GM21723 (cell line): ENCODE data around the gene WWP2.
"Not testable (repeated sequence)": the region's sequence is repeated elsewhere in the genome, so short reads cannot be mapped to it uniquely, and the experiment has no call there.

Experiments used
- ATAC-seq: cut with Tn5 transposase; IDR thresholded peaks from one replicate; pipeline ENCODE4 v1.9.1; 2021; ENCODE audit warnings: mild to moderate bottlenecking, moderate library complexity; ENCODE audit not compliant: unreplicated experiment

Gene WWP2

DNA sequence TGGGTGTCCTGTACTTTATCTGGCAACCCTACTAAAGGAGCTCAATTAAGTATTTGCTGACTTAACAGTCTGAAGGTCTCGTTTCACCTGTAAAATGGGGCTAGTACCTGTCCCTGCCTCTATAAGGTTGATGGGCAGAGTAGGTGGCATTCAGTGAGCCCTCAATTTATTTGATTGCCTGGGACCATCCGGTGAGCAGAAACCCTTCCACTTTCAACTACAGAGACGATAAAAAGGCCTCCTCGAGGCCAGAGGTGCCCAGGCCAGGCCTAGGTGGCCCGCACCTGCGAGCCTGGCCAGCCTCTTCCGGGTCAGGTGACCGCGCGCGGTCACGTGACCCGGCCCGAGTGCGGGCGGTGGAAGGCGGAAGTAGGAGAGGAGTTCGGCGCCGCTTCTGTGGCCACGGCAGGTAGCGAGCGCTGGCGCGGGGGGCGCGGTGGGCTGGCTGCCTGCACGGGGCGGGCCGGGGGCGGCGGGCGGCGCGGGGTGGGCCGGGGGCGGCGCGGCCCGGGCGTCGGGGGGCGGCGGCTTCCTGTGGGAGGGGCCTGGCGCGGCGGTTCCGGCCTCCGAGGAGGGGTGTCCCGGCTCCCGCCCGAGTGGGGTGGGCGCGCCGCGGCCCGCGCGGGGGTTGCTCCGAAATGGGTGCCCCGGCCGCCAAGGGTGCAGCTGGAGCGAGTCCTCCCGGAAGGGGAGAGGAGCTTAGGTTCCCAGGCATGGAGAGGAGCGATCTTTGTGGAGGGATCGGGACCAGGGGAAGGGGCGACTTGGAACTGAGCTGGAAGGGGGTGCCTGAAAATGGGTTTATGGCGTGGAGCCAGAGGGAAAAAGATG lies at the start of gene WWP2:
TSS of gene WWP2 (plus strand) at position 350 of the 831 bp plus-strand sequence. CDS start 24,679 bp downstream, outside the sequence.
- ATAC-seq: peak; percentile 71

DNA sequence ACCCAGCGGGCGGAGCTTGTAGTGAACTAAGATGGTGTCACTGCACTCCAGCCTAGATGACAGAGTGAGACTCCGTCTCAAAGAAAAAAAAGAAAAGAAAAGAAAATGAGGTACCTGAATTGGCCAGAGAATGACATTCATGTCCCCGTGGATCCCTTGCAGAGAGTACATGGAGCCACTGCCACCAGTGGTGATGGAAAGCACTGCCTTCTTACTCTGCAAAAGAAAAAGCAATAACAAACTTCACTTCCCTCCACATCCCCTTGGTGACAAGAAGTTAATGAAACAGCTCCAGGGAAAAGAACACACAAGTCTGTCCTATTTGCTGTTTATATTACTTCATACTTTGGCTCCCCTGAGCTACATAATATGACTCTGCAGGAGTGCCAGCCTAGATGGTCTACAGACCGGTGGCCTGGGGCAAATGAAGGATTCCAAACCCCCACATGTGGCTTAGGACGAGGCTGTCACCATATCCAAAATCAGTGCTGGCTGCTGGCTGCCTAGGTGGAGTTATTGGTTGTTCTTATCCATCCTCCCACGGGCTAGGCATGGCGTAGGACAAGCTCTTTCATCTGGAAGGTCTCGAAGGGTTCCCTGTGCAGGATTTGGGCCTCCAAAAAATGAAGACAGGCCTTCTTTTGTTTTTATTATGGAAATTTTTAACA lies 49.1 kb upstream of the WWP2 start:
- ATAC-seq: no peak

DNA sequence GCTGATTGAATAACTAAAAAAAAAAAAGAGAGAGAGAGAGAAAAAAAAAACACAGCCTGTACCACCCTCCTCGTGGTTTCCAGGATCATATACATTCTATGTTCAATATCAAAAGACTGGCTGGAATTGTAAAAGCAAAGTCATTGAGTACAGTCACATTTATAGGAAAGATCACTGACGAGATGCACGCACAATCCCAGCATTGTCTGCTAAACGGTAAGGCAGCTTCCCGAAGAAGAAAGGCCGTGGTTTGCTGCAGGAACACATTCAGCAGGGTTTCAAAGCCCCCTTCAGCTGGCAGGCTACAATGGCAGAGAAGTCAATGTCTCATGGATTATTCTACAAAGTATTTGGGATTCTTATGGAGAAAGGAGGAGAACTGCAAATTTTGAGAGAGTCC lies 45.1 kb upstream of the WWP2 start:
- ATAC-seq: no peak

DNA sequence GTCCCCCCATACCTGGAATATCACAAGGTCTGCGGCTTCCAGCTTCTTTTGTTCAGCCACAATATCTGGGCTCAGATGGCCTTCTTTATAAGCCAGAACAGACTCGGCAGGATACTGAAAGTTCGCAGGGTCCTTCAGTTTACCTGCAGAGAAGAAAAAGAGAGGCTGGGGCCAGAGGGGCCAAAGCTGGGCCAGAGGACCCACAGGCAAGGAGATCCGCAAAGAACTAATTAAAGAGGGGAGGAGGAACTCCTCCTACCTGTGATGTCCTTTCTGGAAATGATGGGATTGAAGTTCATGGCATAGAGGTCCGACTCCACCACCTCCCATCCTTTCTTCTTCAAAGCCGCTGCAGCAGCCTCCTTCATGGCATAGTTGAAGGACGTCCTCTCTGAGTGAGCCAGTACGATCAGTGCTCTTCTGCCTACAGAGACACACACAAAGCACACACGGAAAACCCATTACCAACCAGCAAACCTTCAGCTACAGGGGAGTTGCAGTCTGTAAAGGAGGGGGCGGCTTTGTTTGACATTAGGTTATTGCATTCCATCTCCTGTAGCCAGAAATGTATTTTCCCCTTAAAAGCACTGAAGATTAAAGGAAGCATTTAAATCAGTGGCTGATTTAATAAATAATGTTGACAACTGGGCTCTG lies 43.9 kb upstream of the WWP2 start:
- ATAC-seq: no peak

DNA sequence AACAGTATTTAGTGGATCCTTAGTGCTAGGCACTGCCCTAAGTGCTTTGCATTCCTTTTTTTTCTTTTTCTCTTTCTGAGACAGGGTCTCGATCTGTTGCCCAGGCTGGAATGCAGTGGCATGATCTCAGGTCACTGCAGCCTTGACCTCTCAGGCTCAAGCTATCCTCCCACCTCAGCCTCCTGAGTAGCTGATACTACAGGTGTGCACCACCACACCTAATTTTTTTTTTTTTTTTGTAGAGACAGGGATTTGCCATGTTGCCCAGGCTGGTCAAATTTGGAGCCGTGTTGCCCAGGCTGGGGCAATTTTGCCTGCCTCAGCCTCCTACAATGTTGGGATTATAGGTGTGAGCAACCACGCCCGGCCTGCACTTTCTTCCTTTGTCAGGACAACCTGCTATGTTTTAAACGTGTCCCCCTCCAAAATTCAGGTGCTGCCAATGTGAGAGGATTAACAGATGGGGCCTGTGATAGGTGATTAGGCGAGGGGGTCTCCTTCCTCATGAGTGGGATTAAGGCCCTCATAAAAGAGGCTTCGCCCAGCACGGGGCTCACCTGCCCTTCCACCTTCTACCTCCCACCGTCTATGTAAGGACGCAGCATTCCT lies 41.2 kb upstream of the WWP2 start:
- no peak for ATAC-seq

DNA sequence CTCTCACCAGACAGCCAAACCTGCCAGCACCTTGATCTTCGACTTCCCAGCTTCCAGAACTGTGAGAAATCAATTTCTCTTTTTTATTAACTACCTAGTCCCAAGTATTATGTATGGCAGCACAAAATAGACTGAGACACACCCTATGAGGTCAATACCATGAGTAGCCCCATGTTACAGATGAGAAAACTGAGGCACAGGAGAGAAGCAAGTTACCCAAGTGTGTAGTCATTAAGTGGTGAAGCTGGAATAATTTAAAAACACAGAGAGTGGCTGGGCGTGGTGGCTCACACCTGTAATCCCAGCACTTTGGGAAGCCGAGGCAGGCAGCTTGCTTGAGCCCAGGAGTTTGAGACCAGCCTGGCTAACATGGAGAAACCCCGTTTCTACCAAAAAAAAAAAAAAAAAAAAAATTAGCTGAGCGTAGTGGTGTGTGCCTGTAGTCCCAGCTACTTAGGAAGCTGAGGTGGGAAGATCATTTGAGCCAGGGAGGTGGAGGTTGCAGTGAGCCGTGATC lies 40.6 kb upstream of the WWP2 start:
- no peak for ATAC-seq

DNA sequence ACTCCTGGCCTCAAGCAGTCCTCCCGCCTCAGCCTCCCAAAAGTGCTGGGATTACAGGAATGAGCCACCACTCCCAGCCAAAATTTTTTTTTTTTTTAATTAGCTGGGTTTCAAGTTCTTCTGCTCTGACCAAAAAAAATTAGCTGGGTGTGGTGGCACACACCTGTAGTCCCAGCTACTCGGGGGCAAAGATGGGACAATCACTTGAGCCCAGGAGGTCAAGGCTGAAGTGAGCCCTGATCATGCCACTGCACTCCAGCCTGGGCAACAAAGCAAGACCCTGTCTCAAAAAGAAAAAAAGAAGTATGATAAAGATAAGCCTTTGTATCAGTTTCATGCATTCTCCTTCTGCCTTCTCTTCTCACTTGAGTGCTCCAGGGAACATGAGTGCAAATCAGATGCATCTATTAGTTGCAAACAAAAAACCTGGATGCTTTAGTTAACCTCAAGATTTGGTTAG lies 37.7 kb upstream of the WWP2 start:
- ATAC-seq: no peak

DNA sequence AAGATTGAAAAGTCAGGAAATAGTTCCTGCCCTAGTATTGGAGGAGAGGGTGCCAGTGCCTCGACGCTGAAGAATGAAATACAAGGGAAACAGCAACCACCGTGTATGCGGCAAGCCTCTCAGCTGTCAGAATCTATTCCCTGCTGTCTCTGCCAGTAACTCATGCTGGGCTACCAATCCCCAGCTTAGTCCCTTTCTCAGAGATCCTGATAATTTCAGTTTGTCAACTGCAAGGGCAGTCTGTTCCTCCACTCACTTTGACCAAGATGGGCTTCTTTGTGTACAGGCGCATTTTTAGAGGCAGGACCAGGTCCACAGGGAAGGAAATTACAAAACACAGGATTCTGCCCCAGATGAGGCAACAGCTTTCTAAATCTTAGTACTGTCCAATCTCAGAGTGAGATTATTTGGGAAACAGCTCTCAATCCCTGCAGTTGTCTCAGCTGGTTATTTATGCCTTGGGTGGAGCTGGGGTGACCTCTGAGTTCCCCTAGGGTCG lies 37.1 kb upstream of the WWP2 start:
- no peak for ATAC-seq

DNA sequence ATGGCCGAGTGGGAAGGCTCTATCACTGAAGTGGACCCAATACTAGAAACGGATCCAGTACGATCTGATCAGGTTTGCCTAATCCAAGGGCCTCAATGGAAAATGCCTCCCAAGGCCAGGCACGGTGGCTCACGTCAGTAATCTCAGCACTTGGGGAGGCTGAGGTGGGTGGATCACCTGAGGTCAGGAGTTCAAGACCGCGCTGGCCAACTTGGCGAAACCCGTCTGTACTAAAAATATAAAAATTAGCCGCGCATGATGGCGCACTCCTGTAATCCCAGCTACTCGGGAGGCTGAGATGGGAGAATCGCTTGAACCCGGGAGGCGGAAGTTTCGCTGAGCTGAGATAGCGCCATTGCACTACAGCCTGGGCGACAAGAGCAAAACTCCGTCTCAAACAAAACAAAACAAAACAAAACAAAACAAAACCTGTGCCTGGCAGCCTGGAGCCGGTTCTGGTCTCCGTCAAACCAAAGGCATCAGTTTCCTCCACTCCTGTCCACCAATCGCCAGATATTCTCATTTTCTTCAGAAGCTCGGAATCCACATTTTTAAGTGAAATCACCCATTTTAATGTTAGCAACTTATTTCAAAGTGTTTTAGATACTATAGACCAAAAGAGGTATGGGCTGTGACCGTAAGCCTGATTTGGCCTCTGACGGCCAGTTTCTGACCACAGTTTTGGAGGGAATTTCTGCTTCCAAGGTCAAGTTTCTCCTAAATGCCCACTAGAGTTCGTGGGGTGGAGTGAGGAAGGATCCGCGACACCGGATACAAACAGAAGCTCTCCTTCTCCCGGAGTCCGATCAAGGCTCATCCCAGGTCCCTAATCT lies 36.4 kb upstream of the WWP2 start:
- no peak for ATAC-seq

DNA sequence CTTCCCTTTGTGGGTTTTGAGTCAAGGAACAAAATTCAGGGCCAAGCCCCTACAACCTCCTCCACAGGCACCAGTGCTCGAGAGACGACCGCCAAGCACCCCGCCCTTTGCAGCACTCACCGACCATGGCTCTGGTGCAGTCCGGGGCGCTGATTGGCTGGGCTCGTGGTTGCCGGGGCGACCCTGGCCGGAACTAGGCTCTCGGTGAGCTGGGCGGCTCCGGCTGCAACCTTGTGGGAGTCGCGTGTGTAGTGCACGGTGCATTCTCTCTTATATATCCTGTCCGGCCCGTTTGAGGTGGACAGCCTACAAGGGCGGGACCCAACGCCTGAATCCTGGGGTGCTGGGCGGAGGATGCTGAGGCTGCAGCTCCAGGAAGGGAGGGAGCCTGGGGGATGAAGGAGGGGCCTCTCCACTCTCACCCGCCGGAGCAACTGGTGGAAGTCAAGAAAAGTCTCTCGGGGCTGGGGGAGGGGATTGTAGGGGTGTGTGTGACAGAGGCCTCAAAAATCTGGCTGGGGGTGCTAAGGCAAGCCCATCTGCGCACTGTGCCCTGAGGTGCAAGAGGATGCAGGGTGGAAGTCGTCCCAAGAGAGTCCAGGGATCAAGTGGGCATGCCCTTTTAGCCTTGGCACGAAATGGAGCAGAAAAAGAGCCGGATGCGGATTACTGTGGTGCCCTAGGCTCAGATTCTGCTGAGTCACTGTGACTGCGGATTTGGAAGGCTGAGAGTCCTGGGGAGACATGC lies 35.6 kb upstream of the WWP2 start, which contains the start of gene NQO1:
TSS of gene NQO1 (minus strand) at position 248 of the 748 bp plus-strand sequence. CDS start at position 127, 121 bp downstream.
- ATAC-seq: peak; percentile 99

DNA sequence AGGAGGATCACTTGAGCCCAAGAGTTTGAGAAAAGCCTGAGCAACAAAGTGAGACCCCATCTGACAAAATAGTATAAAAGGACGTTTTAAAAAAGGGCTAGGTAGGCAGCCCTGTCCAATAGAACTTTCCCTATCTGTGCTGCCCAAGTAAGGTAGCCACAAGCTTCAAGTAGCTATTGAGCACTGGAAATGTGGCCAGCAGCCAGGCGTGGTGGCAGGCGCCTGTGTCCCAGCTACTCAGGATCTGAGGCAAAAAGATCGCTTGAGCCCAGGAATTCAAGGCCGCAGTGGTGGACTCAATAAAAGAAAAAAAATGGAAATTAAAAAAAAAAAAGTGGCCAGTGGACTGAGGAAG lies 34.2 kb upstream of the WWP2 start:
- no peak for ATAC-seq

DNA sequence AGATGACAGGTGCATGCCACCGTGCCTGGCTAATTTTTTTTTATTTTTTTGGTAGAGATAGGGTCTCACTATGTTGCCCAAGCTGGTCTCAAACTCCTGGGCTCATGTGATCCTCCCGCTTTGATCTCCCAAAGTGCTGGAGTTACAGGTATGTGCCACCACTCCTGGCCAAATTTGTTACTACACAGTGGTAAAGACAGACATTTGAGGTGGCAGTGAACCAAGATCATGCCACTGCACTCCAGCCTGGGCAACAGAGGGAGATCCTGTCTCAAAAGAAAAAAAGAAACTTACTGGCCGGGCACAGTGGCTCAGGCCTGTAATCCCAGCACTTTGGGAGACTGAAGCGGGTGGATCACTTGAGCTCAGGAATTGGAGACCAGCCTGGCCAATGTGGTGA lies 33.1 kb upstream of the WWP2 start:
- not testable (repeated sequence) for ATAC-seq

DNA sequence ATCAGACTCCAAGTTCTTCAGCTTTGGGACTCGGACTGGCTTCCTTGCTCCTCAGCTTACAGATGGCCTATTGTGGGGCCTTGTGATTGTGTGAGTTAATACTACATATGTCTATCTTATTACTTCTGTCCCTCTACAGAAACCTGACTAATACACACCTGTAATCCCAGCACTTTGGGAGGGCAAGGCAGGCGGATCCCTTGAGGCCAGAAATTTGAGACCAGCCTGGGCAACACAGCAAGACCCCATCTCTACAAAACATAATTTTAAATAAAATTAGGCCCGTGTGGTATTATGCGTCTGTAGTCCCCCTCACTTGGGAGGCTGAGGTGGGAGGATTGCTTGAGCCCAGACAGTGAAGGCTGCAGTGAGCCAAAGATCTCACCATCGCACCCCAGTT lies 30.9 kb upstream of the WWP2 start:
- ATAC-seq: not testable (repeated sequence)

DNA sequence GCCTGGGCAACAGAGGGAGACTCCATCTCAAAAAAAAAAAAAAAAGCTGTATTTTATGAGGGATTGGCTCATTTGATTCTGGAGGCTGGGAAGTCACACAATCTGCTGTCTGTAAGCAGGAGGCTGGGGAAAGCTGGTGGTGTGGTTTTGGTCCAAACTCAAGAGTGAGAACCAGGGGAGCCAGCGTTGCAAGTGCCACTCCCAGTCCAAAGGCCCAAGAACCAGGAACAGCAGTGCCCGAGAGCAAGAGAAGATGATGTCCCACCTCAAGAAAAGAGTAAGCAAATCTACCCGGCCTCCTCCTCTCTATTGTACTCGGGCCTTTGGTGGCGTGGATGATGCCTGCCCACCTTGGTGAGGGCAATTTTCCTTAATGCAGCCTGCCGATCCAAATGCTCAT lies 30.0 kb upstream of the WWP2 start:
- no peak for ATAC-seq

DNA sequence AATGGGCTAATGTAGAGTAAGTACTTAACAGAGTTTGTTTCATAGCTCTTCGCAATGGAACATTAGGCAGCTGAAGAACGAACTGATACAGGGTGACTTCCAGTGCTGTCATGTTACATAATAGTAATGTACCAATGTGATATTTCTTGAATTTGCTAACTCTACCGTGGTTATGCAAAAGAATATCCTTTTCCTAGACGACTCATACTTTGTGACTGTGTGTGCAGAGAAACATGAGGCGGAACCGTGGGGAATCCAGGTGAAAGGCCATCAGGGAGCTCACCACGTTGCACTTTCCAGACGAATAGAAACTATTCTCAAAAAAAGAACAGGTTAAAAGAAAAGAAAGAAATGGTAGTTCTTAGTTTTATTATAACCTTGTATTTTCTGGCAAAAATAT lies 20.6 kb upstream of the WWP2 start:
- no peak for ATAC-seq

DNA sequence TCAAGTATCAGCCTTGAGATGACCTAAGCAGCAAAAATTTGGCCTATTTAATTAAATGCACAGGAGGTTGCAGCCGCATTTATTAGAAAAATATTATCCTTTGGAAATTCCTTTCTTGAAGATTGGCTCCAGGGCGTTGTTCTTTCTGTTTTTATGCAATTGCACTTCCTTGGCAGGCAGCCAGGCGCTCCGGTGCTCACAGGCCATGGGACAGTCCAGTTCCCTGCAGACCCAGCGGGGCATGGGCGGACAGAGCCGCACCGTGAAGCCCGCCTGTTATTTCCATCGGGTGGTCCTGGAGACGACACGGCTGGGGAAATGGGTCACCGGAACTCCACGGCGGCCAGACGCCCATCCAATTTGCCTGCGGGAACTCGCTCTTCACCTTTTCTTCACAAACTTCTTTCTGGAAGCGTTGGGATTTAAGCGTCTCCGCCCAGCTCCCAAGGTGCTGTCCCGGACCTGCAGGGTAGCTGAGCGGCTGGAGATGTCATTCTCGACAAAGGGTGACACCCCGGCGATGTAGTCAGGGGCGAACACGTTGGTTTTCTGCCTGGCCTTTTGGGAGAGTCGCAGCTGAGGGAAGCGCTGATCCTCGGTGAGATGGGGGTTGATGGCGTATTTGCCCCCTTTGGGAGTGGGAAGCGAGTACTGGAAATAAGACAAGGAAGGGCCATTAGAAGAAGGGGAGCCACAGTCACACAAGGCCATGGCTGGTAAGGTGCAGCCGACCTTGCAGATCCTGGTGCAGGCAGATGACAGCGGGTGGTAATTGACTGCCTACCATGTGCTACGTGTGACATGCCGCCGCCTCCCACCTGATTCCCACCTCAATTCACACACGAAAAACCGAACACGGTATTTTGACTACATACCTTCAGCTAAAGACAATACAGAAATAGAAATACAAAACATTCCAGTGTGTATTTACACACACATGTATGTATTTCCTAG lies 19.9 kb upstream of the WWP2 start:
- no peak for ATAC-seq

DNA sequence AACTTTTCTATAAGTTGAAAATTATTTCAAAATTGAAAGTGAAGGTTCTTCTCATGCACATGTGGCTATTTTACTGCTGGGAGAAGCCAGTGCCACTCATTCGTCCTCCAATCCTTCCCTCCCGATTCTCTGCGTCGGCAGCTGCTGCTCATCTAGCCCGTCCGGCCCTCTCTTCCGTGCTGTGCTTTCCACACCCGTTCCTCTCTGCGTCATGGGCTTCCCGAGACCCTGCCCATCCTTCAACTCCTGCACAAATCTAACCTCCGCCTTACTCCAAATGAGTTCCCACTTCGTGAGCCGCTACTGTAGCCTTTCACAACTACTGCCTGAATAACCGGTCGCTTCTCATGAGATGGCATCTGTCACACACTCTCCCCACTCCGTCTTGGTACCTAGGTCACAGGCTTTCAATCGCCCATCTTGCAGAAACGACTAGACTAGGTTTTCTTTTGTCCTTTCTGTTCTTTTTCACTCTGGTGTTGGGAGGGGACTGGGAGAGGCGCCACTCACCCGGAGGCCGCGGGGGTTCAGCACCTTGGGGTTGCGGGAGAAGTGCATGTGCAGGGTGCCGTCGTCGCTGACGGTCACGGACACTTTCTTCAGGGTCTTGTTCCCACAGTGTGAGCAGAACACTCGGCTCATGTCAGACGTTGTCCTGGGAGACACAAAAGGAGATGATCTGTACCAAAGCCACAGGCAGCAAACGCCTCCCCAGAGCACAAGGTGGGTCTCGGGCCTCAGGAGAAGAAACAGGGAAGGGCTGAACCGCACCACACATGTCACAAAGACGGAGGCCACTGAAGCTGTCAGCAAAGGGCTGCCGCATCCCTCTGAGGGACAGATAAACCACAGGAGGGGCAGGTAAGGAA lies 17.5 kb upstream of the WWP2 start:
- ATAC-seq: no peak
